Mesendoderm (in vitro differentiated cells): Measurements from ENCODE around the gene DNMT3B.

Experiments
- DNase-seq: peaks from one replicate; pipeline ENCODE4 v3.0.0; 2013
- H2AK5ac ChIP-seq: 2 replicates; pipeline ENCODE4 v1.6.1; 2013; ENCODE audit warnings: low read length, inconsistent platforms
- H2BK120ac ChIP-seq: 2 replicates; pipeline ENCODE4 v1.6.1; 2013; ENCODE audit warnings: low read depth, mild to moderate bottlenecking, low read length, moderate library complexity, mixed read lengths
- H2BK15ac ChIP-seq: replicated peaks from 2 replicates; pipeline ENCODE4 v1.6.1; 2013; ENCODE audit warnings: low read depth, mild to moderate bottlenecking, moderate library complexity
- H2BK5ac ChIP-seq: 2 replicates; pipeline ENCODE4 v1.6.1; 2013; ENCODE audit warnings: low read length, inconsistent platforms
- H3K18ac ChIP-seq: 2 replicates; pipeline ENCODE4 v1.6.1; 2013; ENCODE audit warnings: mild to moderate bottlenecking, low read length, mixed read lengths
- H3K23ac ChIP-seq: one replicate; pipeline ENCODE4 v1.6.1; 2013; ENCODE audit warnings: low read length
- H3K27ac ChIP-seq: 2 replicates; pipeline ENCODE4 v1.5.1; 2013; ENCODE audit warnings: low read depth, mild to moderate bottlenecking, inconsistent platforms, low read length, moderate library complexity
- H3K27me3 ChIP-seq: 2 replicates; pipeline ENCODE4 v1.6.1; 2013; ENCODE audit warnings: low read length, control low read depth, mild to moderate bottlenecking, inconsistent platforms; ENCODE audit not compliant: insufficient read depth, poor library complexity
- H3K36me3 ChIP-seq: 2 replicates; pipeline ENCODE4 v1.6.1; 2013; ENCODE audit warnings: low read length, inconsistent platforms; ENCODE audit not compliant: control insufficient read depth, insufficient read depth
- H3K4ac ChIP-seq: one replicate; pipeline ENCODE4 v1.6.1; 2013; ENCODE audit warnings: low read depth, mild to moderate bottlenecking, low read length, moderate library complexity
- H3K4me1 ChIP-seq: 2 replicates; pipeline ENCODE4 v1.6.1; 2013; ENCODE audit warnings: low read depth, low read length, inconsistent platforms; ENCODE audit not compliant: control insufficient read depth
- H3K4me2 ChIP-seq: 2 replicates; pipeline ENCODE4 v1.6.1; 2013; ENCODE audit warnings: low read length
- H3K4me3 ChIP-seq: 2 replicates; pipeline ENCODE4 v1.5.1; 2013; ENCODE audit warnings: mild to moderate bottlenecking, low read length
- H3K56ac ChIP-seq: one replicate; pipeline ENCODE4 v1.6.1; 2013; ENCODE audit warnings: low read length
- H3K79me1 ChIP-seq: 2 replicates; pipeline ENCODE4 v1.6.1; 2013; ENCODE audit warnings: low read length, inconsistent platforms
- H3K79me2 ChIP-seq: 2 replicates; pipeline ENCODE4 v1.6.1; 2013; ENCODE audit warnings: mild to moderate bottlenecking, low read length; ENCODE audit not compliant: control insufficient read depth, insufficient read depth
- H3K9ac ChIP-seq: 2 replicates; pipeline ENCODE4 v1.6.1; 2013; ENCODE audit warnings: low read length, inconsistent platforms
- H4K5ac ChIP-seq: one replicate; pipeline ENCODE4 v1.6.1; 2013; ENCODE audit warnings: low read length
- H4K8ac ChIP-seq: one replicate; pipeline ENCODE4 v1.6.1; 2013; ENCODE audit warnings: low read depth, mild to moderate bottlenecking, control low read depth, low read length, moderate library complexity
- WGBS: extraction: QIAGEN DNeasy Blood & Tissue Kit; methylation state at CpG from one replicate; pipeline ENCODE4 v1.1.7; 2013; ENCODE audit warnings: low lambda C conversion rate, missing lambda C conversion rate; ENCODE audit not compliant: insufficient coverage; ENCODE audit errors: extremely low coverage; 5-methylcytosine and 5-hydroxymethylcytosine counted together

The DNMT3B gene

DNA sequence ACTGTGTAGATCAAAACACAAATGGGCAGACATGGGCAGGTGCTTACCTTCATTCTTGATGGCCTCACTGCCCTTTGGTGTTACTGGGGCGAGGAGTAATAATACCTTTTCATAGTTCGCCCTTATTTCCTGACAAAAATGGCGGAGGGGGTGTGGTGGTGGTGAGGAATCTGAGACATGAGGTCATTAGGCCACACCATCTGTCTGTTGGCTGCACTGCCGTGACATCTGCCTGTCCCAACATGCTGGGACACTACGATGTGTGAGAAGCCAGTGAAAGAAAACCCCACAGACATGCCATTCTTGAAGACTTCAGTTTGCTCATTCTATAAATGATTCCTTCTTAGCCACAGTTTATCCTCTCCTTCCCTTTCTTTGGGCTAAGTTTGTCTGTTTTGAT is 44.2 kb downstream of the DNMT3B start:
- DNase-seq, result no peak
- H2BK120ac ChIP-seq, result no peak overlapping the region
- H2AK5ac ChIP-seq, result no peak overlapping the region
- no peak overlapping the region for H2BK15ac ChIP-seq
- no peak overlapping the region for H4K8ac ChIP-seq
- H2BK5ac ChIP-seq, result no peak overlapping the region
- H3K4me1 ChIP-seq, result peaks cover 24% of the 10 kb centered on the region
- no peak overlapping the region for H3K9ac ChIP-seq
- peaks cover 2% of the 10 kb centered on the region for H3K79me2 ChIP-seq
- no peaks in the 10 kb centered on the region for H3K27me3 ChIP-seq
- WGBS, result no CpG with 5 or more reads among the region's 5 CpGs
- H3K79me1 ChIP-seq, result peaks cover 14% of the 10 kb centered on the region
- H3K4ac ChIP-seq, result no peak overlapping the region
- no peak overlapping the region for H3K4me2 ChIP-seq
- no peak overlapping the region for H3K23ac ChIP-seq
- H3K27ac ChIP-seq, result no peak overlapping the region
- no peak overlapping the region for H3K4me3 ChIP-seq
- peaks cover 52% of the 10 kb centered on the region for H3K36me3 ChIP-seq
- H3K18ac ChIP-seq, result no peak overlapping the region
- no peak overlapping the region for H4K5ac ChIP-seq
- no peak overlapping the region for H3K56ac ChIP-seq

DNA sequence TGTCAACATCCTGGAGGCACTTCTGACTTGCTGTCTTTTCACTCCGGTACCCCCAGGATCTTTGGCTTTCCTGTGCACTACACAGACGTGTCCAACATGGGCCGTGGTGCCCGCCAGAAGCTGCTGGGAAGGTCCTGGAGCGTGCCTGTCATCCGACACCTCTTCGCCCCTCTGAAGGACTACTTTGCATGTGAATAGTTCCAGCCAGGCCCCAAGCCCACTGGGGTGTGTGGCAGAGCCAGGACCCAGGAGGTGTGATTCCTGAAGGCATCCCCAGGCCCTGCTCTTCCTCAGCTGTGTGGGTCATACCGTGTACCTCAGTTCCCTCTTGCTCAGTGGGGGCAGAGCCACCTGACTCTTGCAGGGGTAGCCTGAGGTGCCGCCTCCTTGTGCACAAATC is 45.5 kb downstream of the DNMT3B start:
- Histone ChIP-seq H3K4me3 (no peak overlapping the region), H3K4ac (no peak overlapping the region), H4K5ac (no peak overlapping the region), H3K4me2 (no peak overlapping the region), H3K56ac (no peak overlapping the region), H3K79me2 (peaks cover 2% of the 10 kb centered on the region), H3K18ac (no peak overlapping the region), H3K4me1 (peaks cover 24% of the 10 kb centered on the region), H3K23ac (no peak overlapping the region), H2BK15ac (no peak overlapping the region), H3K27ac (no peak overlapping the region), H4K8ac (no peak overlapping the region), H2BK120ac (no peak overlapping the region), H2BK5ac (no peak overlapping the region), H3K27me3 (no peaks in the 10 kb centered on the region), H3K79me1 (peaks cover 14% of the 10 kb centered on the region), H3K9ac (no peak overlapping the region), H3K36me3 (peaks cover 45% of the 10 kb centered on the region), H2AK5ac (no peak overlapping the region)
- WGBS, result no CpG with 5 or more reads among the region's 9 CpGs
- peak; percentile 57 for DNase-seq

DNA sequence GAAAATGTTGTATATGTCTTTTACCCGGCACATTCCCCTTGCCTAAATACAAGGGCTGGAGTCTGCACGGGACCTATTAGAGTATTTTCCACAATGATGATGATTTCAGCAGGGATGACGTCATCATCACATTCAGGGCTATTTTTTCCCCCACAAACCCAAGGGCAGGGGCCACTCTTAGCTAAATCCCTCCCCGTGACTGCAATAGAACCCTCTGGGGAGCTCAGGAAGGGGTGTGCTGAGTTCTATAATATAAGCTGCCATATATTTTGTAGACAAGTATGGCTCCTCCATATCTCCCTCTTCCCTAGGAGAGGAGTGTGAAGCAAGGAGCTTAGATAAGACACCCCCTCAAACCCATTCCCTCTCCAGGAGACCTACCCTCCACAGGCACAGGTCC is 46.3 kb downstream of the DNMT3B start:
- no CpG with 5 or more reads among the region's 4 CpGs for WGBS
- Histone ChIP-seq H3K23ac (no peak overlapping the region), H2BK15ac (no peak overlapping the region), H3K4me3 (no peak overlapping the region), H2BK5ac (no peak overlapping the region), H4K5ac (no peak overlapping the region), H2BK120ac (no peak overlapping the region), H3K36me3 (peaks cover 43% of the 10 kb centered on the region), H3K18ac (no peak overlapping the region), H3K79me2 (peaks cover 2% of the 10 kb centered on the region), H3K56ac (no peak overlapping the region), H3K4me1 (peaks cover 24% of the 10 kb centered on the region), H3K4ac (no peak overlapping the region), H4K8ac (no peak overlapping the region), H3K27ac (no peak overlapping the region), H3K4me2 (no peak overlapping the region), H3K9ac (no peak overlapping the region), H3K79me1 (peaks cover 13% of the 10 kb centered on the region), H3K27me3 (no peaks in the 10 kb centered on the region), H2AK5ac (no peak overlapping the region)
- no peak for DNase-seq

DNA sequence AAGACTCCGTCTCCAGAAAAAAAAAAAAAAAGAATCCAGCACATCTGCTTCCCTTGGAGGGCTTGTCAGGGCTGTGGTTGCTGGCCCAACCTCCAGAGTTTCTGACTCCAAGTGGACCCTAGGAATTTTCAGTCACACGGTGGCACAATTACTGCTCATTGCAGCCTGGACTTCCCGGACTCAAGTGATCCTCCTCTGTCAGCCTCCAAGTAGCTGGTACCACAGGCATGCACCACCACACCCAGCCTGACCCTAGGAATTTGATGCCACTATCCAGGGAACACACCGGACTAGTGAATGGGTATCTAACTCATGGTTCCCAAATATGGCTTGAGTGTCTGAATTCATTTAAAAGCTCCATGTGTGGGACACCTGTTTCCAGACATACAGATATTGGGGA is 47.7 kb downstream of the DNMT3B start:
- peaks cover 34% of the 10 kb centered on the region for H3K36me3 ChIP-seq
- no peak overlapping the region for H2BK15ac ChIP-seq
- no peak overlapping the region for H2BK120ac ChIP-seq
- H3K4me3 ChIP-seq, result no peak overlapping the region
- H3K79me1 ChIP-seq, result peaks cover 8% of the 10 kb centered on the region
- H3K4me1 ChIP-seq, result peaks cover 14% of the 10 kb centered on the region
- no peak overlapping the region for H4K8ac ChIP-seq
- no peak overlapping the region for H3K4ac ChIP-seq
- no peak overlapping the region for H3K4me2 ChIP-seq
- H3K27me3 ChIP-seq, result no peaks in the 10 kb centered on the region
- H3K9ac ChIP-seq, result no peak overlapping the region
- no peak overlapping the region for H3K23ac ChIP-seq
- no peak overlapping the region for H4K5ac ChIP-seq
- H3K56ac ChIP-seq, result no peak overlapping the region
- H2AK5ac ChIP-seq, result no peak overlapping the region
- H3K18ac ChIP-seq, result no peak overlapping the region
- no peak overlapping the region for H2BK5ac ChIP-seq
- no CpG with 5 or more reads among the region's 4 CpGs for WGBS
- no peak overlapping the region for H3K27ac ChIP-seq
- DNase-seq, result no peak
- peaks cover 2% of the 10 kb centered on the region for H3K79me2 ChIP-seq

DNA sequence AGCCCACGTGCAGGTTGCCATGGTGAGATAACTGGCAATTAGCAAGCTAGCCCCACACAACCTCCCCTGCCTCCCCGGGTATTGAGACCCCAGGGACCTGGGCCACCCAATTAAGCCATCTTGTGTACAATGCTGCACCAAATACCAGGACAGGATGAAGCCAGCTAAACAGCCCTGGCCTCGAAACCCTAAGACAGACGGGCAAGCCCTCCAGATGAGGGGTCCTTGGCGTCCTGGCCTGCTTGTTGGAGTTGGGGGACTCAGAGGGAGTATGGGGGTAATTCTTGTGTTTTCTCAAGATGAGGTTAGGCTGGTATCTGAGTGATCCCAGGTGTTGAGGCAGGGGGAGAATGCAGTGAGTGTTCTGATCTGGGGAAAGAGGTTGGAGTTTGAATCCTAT is 48.8 kb downstream of the DNMT3B start:
- H3K79me1 ChIP-seq, result peaks cover 5% of the 10 kb centered on the region
- no peak overlapping the region for H3K23ac ChIP-seq
- H4K5ac ChIP-seq, result no peak overlapping the region
- no peak overlapping the region for H3K27ac ChIP-seq
- no peak overlapping the region for H2BK120ac ChIP-seq
- peaks cover 2% of the 10 kb centered on the region for H3K79me2 ChIP-seq
- H3K36me3 ChIP-seq, result peaks cover 29% of the 10 kb centered on the region
- H2AK5ac ChIP-seq, result no peak overlapping the region
- no peak overlapping the region for H3K4me3 ChIP-seq
- H3K9ac ChIP-seq, result no peak overlapping the region
- no peak overlapping the region for H4K8ac ChIP-seq
- H3K4me2 ChIP-seq, result no peak overlapping the region
- H3K18ac ChIP-seq, result no peak overlapping the region
- H3K27me3 ChIP-seq, result no peaks in the 10 kb centered on the region
- no peak for DNase-seq
- no peak overlapping the region for H3K56ac ChIP-seq
- peaks cover 10% of the 10 kb centered on the region for H3K4me1 ChIP-seq
- WGBS, result no CpG with 5 or more reads among the region's 5 CpGs
- H2BK5ac ChIP-seq, result no peak overlapping the region
- H2BK15ac ChIP-seq, result no peak overlapping the region
- no peak overlapping the region for H3K4ac ChIP-seq

DNA sequence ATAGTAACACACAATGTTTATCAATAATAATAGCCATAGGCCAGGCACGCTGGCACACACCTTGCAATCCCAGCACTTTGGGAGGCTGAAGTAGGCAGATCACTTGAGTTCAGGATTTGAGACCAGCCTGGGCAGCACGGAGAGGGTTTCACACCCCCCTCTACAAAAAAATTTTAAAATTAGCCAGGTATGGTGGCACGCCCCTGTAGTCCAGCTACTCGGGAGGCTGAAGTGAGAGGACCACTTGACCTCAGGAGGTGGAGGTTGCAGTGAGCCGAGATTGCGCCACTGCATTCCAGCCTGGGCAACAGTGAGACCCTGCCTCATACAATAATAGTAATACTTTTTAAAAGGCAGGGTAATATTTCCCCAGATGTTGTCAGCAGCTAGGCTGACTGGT is 49.7 kb downstream of the DNMT3B start:
- no peaks in the 10 kb centered on the region for H3K79me2 ChIP-seq
- no peak overlapping the region for H4K5ac ChIP-seq
- no CpG with 5 or more reads among the region's 6 CpGs for WGBS
- H4K8ac ChIP-seq, result no peak overlapping the region
- H3K79me1 ChIP-seq, result peaks cover 1% of the 10 kb centered on the region
- DNase-seq, result no peak
- no peak overlapping the region for H3K4me2 ChIP-seq
- H3K27me3 ChIP-seq, result no peaks in the 10 kb centered on the region
- H3K4me3 ChIP-seq, result no peak overlapping the region
- no peak overlapping the region for H3K23ac ChIP-seq
- no peak overlapping the region for H2BK120ac ChIP-seq
- H3K4me1 ChIP-seq, result peaks cover 7% of the 10 kb centered on the region
- no peak overlapping the region for H2BK15ac ChIP-seq
- H3K18ac ChIP-seq, result no peak overlapping the region
- no peak overlapping the region for H2BK5ac ChIP-seq
- H3K27ac ChIP-seq, result no peak overlapping the region
- no peak overlapping the region for H3K9ac ChIP-seq
- H3K4ac ChIP-seq, result no peak overlapping the region
- peaks cover 23% of the 10 kb centered on the region for H3K36me3 ChIP-seq
- H2AK5ac ChIP-seq, result no peak overlapping the region
- H3K56ac ChIP-seq, result no peak overlapping the region
